ENCODE measurements around the gene MSH2.

DNA sequence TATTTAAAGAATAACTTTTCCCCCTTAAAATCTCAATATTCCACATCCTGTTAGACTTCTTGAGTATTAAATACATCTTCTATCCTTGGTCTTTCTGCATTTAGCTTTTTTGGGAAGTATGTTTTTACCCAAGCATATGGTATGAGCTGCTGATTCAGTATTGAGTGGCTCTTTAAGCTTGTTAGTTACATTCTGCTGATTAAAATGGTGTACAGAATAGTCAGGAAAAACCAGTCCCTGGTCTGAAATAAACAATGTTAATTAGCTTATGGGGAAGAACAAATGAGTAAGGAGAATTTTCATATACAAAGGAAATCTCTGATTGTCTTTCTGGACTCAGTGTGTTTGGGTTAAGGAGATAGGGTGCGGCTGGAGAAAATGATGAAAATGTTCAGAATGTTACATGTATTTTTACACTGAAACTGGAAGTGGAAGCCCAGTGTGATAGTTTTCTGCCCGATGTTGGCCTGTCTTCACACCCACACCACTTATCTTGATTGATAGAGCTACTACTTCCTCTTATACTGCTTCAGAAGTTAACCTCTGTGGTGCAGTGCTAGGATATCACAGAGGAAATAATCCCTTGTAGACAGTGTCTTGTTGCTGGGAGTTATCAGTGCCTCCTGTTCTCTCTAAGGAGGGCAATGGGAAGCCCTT is 84.0 kb downstream of the MSH2 start:
- TF ChIP-seq CTCF (IDR thresholded peaks at IDR 0.05), result no peak
- no peak for TF ChIP-seq POLR2A (IDR thresholded peaks at IDR 0.05)
- no peak for TF ChIP-seq EP300 (IDR thresholded peaks at IDR 0.05)

Data from tibial nerve (tissue), 4 donors.